C4-2B (cell line): ENCODE data around the gene SH3BGRL2.

Experiments used
- ZFX ChIP-seq: fragments of 450-650 bp; IDR thresholded peaks from 2 replicates; pipeline ENCODE4 v1.6.1; 2017
- TF ChIP-seq, protein P1 (sequence below): fragments of 450-650 bp; conservative IDR thresholded peaks from 2 replicates; pipeline ENCODE4 v1.5.1; 2017; ENCODE audit warnings: mild to moderate bottlenecking

GRCh38 chr6:79699606-79700005, 68.5 kb downstream of the SH3BGRL2 start:
- TF ChIP-seq, protein P1, sequence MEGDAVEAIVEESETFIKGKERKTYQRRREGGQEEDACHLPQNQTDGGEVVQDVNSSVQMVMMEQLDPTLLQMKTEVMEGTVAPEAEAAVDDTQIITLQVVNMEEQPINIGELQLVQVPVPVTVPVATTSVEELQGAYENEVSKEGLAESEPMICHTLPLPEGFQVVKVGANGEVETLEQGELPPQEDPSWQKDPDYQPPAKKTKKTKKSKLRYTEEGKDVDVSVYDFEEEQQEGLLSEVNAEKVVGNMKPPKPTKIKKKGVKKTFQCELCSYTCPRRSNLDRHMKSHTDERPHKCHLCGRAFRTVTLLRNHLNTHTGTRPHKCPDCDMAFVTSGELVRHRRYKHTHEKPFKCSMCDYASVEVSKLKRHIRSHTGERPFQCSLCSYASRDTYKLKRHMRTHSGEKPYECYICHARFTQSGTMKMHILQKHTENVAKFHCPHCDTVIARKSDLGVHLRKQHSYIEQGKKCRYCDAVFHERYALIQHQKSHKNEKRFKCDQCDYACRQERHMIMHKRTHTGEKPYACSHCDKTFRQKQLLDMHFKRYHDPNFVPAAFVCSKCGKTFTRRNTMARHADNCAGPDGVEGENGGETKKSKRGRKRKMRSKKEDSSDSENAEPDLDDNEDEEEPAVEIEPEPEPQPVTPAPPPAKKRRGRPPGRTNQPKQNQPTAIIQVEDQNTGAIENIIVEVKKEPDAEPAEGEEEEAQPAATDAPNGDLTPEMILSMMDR: no peak
- no peak for TF ChIP-seq ZFX
